Dermis microvascular lymphatic vessel endothelial cell (primary cell): Measurements from ENCODE around the gene MYO15B. TPM values are rescaled to one million over a fixed set of nuclear protein-coding genes. Genes with fewer than 3 reads are reported as not detected.

Source experiments
- DNase-seq, 2 donors: peaks; one replicate each; pipeline versions ENCODE4 v3.0.0 to v3.0.0-alpha.2; 2010; ENCODE audit warnings: low read depth in 2 of 2
- total RNA-seq: library from RNA; depleted of rRNA; stranded (reverse); fragments of >200 nt; gene quantifications from 2 replicates; pipeline ENCODE4 v1.2.1, GENCODE V29; 2014

MYO15B gene
- total RNA-seq, 1 donor from 2014 or later = 5.3 TPM

DNA sequence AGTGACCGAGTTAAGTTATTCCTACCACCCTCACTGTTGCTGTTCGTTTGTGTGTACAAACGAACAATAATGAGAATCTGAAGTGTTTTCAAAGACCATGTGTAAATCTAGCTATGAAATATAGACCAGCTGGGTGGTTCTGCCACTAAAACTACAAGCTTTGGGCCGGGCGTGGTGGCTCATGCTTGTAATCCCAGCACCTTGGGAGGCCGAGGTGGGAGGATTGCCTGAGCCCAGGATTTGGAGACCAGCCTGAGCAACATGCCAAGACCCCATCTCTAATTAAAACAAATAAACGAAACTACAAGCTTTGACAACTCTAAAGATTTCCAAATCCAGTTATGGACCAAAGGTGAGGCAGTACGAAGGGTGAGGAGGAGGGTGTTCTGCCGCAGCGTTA is 78.4 kb downstream of the MYO15B start:
- no peak for DNase-seq

DNA sequence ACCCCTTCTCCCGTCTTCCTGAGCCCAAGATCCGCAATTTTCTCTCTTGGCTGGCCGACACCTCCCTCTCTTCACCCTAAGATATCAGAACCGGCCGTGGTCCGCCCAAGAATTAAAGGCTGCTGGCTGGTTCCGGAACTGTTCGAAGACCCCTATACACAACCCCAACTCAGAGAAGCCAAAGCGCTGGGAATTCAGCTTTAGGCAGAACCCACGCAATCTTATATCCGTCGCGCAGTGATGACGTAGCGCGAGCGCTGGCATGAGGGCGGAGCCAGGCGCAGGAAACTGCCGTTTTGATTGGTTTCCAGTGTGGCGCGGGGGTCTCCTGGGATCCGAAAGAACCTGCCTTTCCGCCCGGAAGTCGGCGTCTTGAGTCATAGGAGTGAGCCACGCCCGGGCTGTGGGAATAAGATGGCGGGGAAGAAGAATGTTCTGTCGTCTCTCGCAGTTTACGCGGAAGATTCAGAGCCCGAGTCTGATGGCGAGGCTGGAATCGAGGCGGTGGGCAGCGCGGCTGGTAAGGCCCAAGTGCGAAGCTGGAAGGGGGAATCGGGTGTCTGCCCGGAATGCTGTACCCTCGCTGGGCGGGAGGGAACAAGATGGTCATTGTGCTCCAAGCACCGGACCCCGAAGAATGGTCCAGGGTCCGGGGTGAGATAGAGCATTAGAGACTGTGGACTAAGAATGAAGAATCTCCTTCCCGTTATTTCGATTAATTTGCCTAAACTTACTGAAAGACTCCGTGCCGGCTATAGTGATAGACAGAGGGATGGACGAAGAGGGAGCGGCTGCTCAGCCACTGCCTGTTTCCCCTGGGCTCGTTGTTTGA is 79.6 kb downstream of the MYO15B start, which contains the start of the genes RECQL5 and SAP30BP:
TSS of gene RECQL5 (minus strand) at position 196 of the 832 bp plus-strand sequence. CDS start 597 bp downstream, outside the sequence.
TSS of gene SAP30BP (plus strand) at position 380 of the 832 bp plus-strand sequence. CDS start at position 415, 35 bp downstream.
- DNase-seq = peak; percentile 94 to 98

DNA sequence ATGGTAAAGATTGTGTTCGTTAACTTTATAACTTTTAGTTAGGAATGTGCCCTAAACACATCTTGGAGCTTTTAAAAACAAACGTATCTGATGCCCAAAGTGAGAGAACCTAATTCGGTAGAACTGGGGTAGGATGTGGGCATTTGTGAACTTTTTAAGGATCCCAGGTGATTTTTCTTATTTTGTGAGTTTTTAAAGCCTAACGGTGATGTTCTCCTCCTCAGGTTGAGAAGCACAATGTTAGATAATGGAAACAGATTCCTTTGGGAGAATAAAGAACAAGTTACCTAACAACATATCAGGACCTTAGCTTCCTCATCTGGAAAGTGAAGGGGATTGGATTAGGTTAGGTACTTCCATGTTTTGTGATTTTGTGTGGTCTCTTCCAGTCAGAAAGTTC is 80.2 kb downstream of the MYO15B start:
- DNase-seq = no peak

DNA sequence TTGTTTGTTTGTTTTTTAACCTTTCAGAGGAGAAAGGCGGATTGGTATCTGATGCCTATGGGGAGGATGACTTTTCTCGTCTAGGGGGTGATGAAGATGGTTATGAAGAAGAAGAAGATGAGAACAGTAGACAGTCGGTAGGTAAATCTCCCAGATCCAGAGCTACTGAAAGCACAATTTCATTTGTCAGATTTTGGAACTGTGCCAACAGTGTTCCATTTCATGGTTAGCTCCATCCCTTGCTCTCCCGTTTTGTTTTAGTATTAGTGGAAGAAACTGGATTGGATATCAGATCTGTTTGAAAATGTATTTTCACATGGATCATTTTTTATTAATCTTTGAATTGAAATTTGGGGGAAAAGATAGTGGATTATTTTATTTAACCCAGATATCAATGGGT is 80.9 kb downstream of the MYO15B start:
- DNase-seq = no peak

DNA sequence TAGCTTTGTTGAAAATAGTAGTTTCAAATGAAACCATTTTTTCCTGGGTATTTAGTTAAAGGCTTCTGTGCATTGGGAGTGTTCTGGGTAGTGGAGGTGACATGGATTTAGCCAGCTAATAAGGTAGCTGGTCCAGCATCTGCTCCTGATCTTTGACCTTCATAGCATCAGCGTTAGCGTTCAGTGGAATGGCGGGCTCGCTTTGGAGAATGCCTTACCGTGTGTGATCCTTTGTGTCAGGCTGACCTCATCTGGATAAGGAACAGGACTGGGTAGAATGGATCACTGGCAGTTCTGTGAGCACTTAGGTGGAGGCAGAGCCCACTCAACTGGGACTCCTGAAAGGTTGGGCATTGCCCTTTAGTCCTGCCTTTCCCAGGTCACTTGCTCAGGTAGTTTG is 83.3 kb downstream of the MYO15B start:
- DNase-seq = no peak

DNA sequence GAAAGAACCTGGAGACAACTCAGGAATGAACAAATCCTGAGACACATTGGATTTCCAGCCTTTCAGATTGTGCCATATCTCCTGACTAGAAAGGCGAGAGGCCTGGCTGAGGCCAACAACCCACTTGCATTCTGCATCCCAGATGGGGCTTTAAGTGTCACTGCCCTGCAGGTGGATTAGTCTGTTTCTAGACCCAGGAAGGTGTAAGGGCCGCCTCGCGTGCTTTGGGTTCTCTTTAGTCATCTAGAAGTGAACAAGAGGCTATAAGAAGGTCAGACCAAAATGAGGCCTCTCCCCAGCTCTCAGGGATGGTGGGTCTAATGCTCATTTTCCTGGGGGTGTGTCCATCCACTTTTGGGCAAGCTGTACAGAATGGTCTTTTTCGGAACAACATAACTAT is 84.4 kb downstream of the MYO15B start:
- DNase-seq = no peak

DNA sequence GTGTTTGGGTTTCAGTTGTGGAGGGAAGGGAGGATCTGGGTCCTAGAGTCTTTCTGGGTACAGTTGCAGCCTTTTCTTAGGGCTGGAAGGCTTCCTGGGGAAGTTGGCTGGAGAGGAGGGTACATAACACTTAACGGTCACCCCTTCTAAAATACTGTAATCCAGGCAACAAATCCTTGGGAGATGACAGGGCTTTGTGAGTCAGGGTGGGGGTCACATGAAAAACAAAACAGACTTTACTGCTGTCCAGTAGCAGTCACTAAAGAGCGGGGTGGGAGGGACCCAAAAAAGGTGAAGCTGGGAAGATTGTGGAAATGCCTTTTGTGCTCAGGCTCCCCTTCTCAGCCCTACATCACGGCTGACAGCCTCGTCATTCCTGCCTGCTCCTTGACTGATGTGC is 85.9 kb downstream of the MYO15B start:
- DNase-seq = no peak

Other genes starting within 250 kb of the MYO15B start
- gene GRB2, start 182.1 kb upstream of the MYO15B start, total RNA-seq = 69.3 and 81.2 TPM in 2 replicates
- 17.2 and 27.2 TPM in 2 replicates for gene TMEM94, start 131.2 kb upstream of the MYO15B start, total RNA-seq
- 7.2 and 10.9 TPM in 2 replicates for gene CASKIN2, start 72.3 kb upstream of the MYO15B start, total RNA-seq
- 10.7 and 12.5 TPM in 2 replicates for gene TSEN54, start 71.3 kb upstream of the MYO15B start, total RNA-seq
- 12.6 and 13.9 TPM in 2 replicates for gene LLGL2, start 62.1 kb upstream of the MYO15B start, total RNA-seq
- gene SMIM5, start 45.6 kb downstream of the MYO15B start, total RNA-seq = under 0.01 TPM in 1 of 2 replicates, not detected in the other
- 11.2 and 11.5 TPM in 2 replicates for gene RECQL5, start 79.4 kb downstream of the MYO15B start, total RNA-seq
- gene SAP30BP, start 79.5 kb downstream of the MYO15B start, total RNA-seq = 41.2 and 44.9 TPM in 2 replicates
- 16.9 and 37.6 TPM in 2 replicates for gene ITGB4, start 133.7 kb downstream of the MYO15B start, total RNA-seq
- gene GALK1, start 177.4 kb downstream of the MYO15B start, total RNA-seq = 85.7 and 96.2 TPM in 2 replicates
- 6.3 and 13.1 TPM in 2 replicates for gene UNK, start 197.0 kb downstream of the MYO15B start, total RNA-seq